HCT116 (cell line): ENCODE data around the gene ADK. TPM values are rescaled to one million over a fixed set of nuclear protein-coding genes. Genes with fewer than 3 reads are reported as not detected.

Experiments used
- ATAC-seq: fragments of 200-7000 bp; cut with Tn5 transposase; 2 replicates; pipeline ENCODE4 v1.9.1; 2020; ENCODE audit warnings: mild to moderate bottlenecking, moderate library complexity
- BruUV-seq: library from RNA; stranded (reverse); fragments of 400-500 nt; replicated peaks from 2 replicates; lab custom pipeline; 2021; lab: Mats Ljungman, UMichigan
- CTCF ChIA-PET: fragments of 300-600 bp; sonication (Branson Sonifier 250); formaldehyde crosslinking; loops from one replicate; lab custom pipeline; 2021; ENCODE audit warnings: antibody characterized with exemption; lab: Charles Lee
- POLR2A ChIA-PET: fragments of 300-600, 350-600 bp; sonication (Branson Sonifier 250); formaldehyde crosslinking; loops from one replicate; lab custom pipeline; 2021; ENCODE audit warnings: antibody characterized with exemption; lab: Charles Lee
- RAD21 ChIA-PET, 2 experiments: fragments of 300-600 bp; sonication (Branson Sonifier 250); formaldehyde crosslinking; loops; one replicate each; lab custom pipeline; 2023; ENCODE audit warnings: low total read pairs in 2 of 2; ENCODE audit not compliant: uncharacterized antibody in 2 of 2, unreplicated experiment in 2 of 2, low non-redundant PET in 1 of 2; lab: Charles Lee
- DNase-seq: peaks from one replicate; pipeline ENCODE4 v3.0.0-alpha.2; 2010; ENCODE audit warnings: low read depth, low spot score
- H2AFZ ChIP-seq: fragments of 200-600 bp; shearing (Covaris generic), sonication (generic); 2 replicates; pipeline ENCODE4 v1.6.1; 2017; ENCODE audit warnings: low read depth, mixed run types, mixed read lengths, antibody characterized with exemption, low read length; ENCODE audit not compliant: poor library complexity, severe bottlenecking
- H3K27ac ChIP-seq: 2 replicates; pipeline ENCODE4 v1.5.1; 2012; ENCODE audit warnings: low read depth, low read length
- H3K27me3 ChIP-seq: fragments of 200-600 bp; sonication (generic); 2 replicates; pipeline ENCODE4 v1.6.1; 2016; ENCODE audit warnings: mixed run types, low read length, mixed read lengths; ENCODE audit not compliant: insufficient read depth
- H3K36me3 ChIP-seq, 2 experiments: fragments of 200-500 bp in 1 of 2; fragments of 200-600 bp in 1 of 2; sonication (Bioruptor generic) in 1 of 2; sonication (generic) in 1 of 2; 2 replicates each; pipeline versions ENCODE4 v1.5.1 to v1.6.1; 2014 to 2016; ENCODE audit warnings: low read length in 2 of 2, inconsistent platforms in 1 of 2, mixed read lengths in 1 of 2, mixed run types in 1 of 2; ENCODE audit not compliant: insufficient read depth in 2 of 2, control insufficient read depth in 1 of 2
- H3K4me1 ChIP-seq, 2 experiments: fragments of 200-600 bp in 1 of 2; sonication (generic) in 1 of 2; 2 replicates each; pipeline versions ENCODE4 v1.5.1 to v1.6.1; 2012 to 2017; ENCODE audit warnings: low read length in 2 of 2, inconsistent platforms in 1 of 2, mild to moderate bottlenecking in 1 of 2, mixed read lengths in 1 of 2, mixed run types in 1 of 2, moderate library complexity in 1 of 2; ENCODE audit not compliant: insufficient read depth in 2 of 2, control insufficient read depth in 1 of 2
- H3K4me2 ChIP-seq: fragments of 200-600 bp; sonication (generic); 2 replicates; pipeline ENCODE4 v1.6.1; 2017; ENCODE audit warnings: mixed run types, low read length, mixed read lengths
- H3K4me3 ChIP-seq, 2 experiments: fragments of 200-600 bp in 1 of 2; sonication (generic) in 1 of 2; replicated peaks in 1 of 2; 2 replicates each; pipeline ENCODE4 v1.5.1; 2011 to 2016; ENCODE audit warnings: low read length in 2 of 2, control low read depth in 1 of 2, low read depth in 1 of 2, mild to moderate bottlenecking in 1 of 2, mixed read lengths in 1 of 2, mixed run types in 1 of 2
- H3K79me2 ChIP-seq: fragments of 200-600 bp; sonication (generic); 2 replicates; pipeline ENCODE4 v1.6.1; 2017; ENCODE audit warnings: mild to moderate bottlenecking, mixed run types, low read length, moderate library complexity, mixed read lengths; ENCODE audit not compliant: insufficient read depth
- H3K9ac ChIP-seq: fragments of 200-600 bp; sonication (generic); 2 replicates; pipeline ENCODE4 v1.6.1; 2016; ENCODE audit warnings: low read length, mixed read lengths
- H3K9me2 ChIP-seq: fragments of 200-600 bp; sonication (generic), shearing (Covaris generic); 2 replicates; pipeline ENCODE4 v1.6.1; 2017; ENCODE audit warnings: mixed run types, mild to moderate bottlenecking, moderate library complexity; ENCODE audit not compliant: insufficient read depth
- H3K9me3 ChIP-seq, 2 experiments: fragments of 200-500 bp in 1 of 2; fragments of 200-600 bp in 1 of 2; sonication (Bioruptor generic) in 1 of 2; sonication (generic) in 1 of 2; 2 replicates each; pipeline ENCODE4 v1.6.1; 2014 to 2017; ENCODE audit warnings: low read length in 2 of 2, mixed read lengths in 2 of 2, inconsistent platforms in 1 of 2, low read depth in 1 of 2, mild to moderate bottlenecking in 1 of 2, mixed run types in 1 of 2, moderate library complexity in 1 of 2; ENCODE audit not compliant: control insufficient read depth in 1 of 2, insufficient read depth in 1 of 2
- H4K20me1 ChIP-seq: fragments of 200-600 bp; sonication (generic), shearing (Covaris generic); 2 replicates; pipeline ENCODE4 v1.6.1; 2017; ENCODE audit warnings: mixed run types, mild to moderate bottlenecking, moderate library complexity; ENCODE audit not compliant: insufficient read depth
- CEBPB ChIP-seq: IDR thresholded peaks from 2 replicates; pipeline ENCODE4 v1.6.1; 2012; ENCODE audit warnings: low read depth
- EGR1 ChIP-seq: IDR thresholded peaks from 2 replicates; pipeline ENCODE4 v1.6.1; 2012; ENCODE audit warnings: low read depth
- EZH2 ChIP-seq: fragments of 200-600 bp; sonication (generic); IDR thresholded peaks from 2 replicates; pipeline ENCODE4 v1.6.1; 2017; ENCODE audit warnings: antibody characterized with exemption, mixed run types
- FOSL1 ChIP-seq: IDR thresholded peaks from 2 replicates; pipeline ENCODE4 v1.6.1; 2012; ENCODE audit warnings: low read depth
- POLR2A ChIP-seq: IDR thresholded peaks from 2 replicates; pipeline ENCODE4 v1.7.0; 2011; ENCODE audit warnings: borderline replicate concordance; ENCODE audit not compliant: insufficient read depth, insufficient read length; ENCODE audit errors: extremely low read depth
- RAD21 ChIP-seq: IDR thresholded peaks from 2 replicates; pipeline ENCODE4 v1.6.1; 2012; ENCODE audit warnings: low read depth, mild to moderate bottlenecking
- SP1 ChIP-seq: IDR thresholded peaks from 2 replicates; pipeline ENCODE4 v1.6.1; 2012; ENCODE audit warnings: low read depth
- TCF7L2 ChIP-seq: IDR thresholded peaks from 2 replicates; pipeline ENCODE4 v1.7.0; 2011; ENCODE audit warnings: borderline replicate concordance, inconsistent platforms; ENCODE audit not compliant: insufficient read depth, insufficient read length; ENCODE audit errors: extremely low read depth
- ZFX ChIP-seq: fragments of 450-650 bp; IDR thresholded peaks from 2 replicates; pipeline ENCODE4 v1.6.1; 2017
- ZNF274 ChIP-seq: fragments of 200-500 bp; sonication (Bioruptor generic); IDR thresholded peaks from 2 replicates; pipeline ENCODE4 v1.6.1; 2014; ENCODE audit warnings: mild to moderate bottlenecking, low read depth, low read length, inconsistent platforms
- intact Hi-C: fragments of 100-400 bp; cut with micrococcal nuclease; formaldehyde crosslinking; loops from 2 replicates; pipeline ENCODE4 v1.10.0; 2022
- total RNA-seq: library from RNA; stranded (reverse); gene quantifications from one replicate; pipeline ENCODE4 v1.2.1, GENCODE V29; 2021; ENCODE audit not compliant: unreplicated experiment
- TF ChIP-seq, protein P1 (sequence below): IDR thresholded peaks from 2 replicates; pipeline ENCODE4 v1.6.1; 2012; ENCODE audit warnings: low read depth
- TF ChIP-seq, protein P2 (sequence below), 3 experiments: fragments of 200-600 bp in 1 of 3; sonication (generic) in 1 of 3; IDR thresholded peaks in 2 of 3; conservative IDR thresholded peaks in 1 of 3; 2 replicates each; pipeline ENCODE4 v1.5.1; 2012 to 2017; ENCODE audit warnings: low read depth in 2 of 3, low read length in 2 of 3, antibody characterized with exemption in 1 of 3, borderline replicate concordance in 1 of 3, control low read depth in 1 of 3, mild to moderate bottlenecking in 1 of 3, mixed read lengths in 1 of 3, mixed run types in 1 of 3, moderate library complexity in 1 of 3; ENCODE audit not compliant: insufficient read depth in 1 of 3
- TF ChIP-seq, protein P3 (sequence below): IDR thresholded peaks from 2 replicates; pipeline ENCODE4 v1.6.1; 2011; ENCODE audit warnings: mild to moderate bottlenecking, low read length, moderate library complexity; ENCODE audit not compliant: insufficient replicate concordance; ENCODE audit errors: extremely low read depth

ADK gene
- total RNA-seq, 1 experiment from 2014 or later, result 55.0 TPM

- Histone ChIP-seq H3K9me2 (no peaks in the 10 kb centered on the region), H3K9ac (no peak overlapping the region), H3K36me3 (no peaks in the 10 kb centered on the region; a peak in 1 of 4 replicates), H3K79me2 (no peaks in the 10 kb centered on the region), H3K4me2 (no peak overlapping the region), H3K27me3 (no peaks in the 10 kb centered on the region), H2AFZ (no peak overlapping the region), H4K20me1 (no peaks in the 10 kb centered on the region), H3K4me3 (no peak overlapping the region), H3K4me1 (no peaks in the 10 kb centered on the region), H3K9me3 (no peaks in the 10 kb centered on the region), H3K27ac (no peak overlapping the region)
- no peak for DNase-seq
- BruUV-seq, result no TSS peak
- RAD21 ChIA-PET, result no interaction called here
- TF ChIP-seq, protein P1, sequence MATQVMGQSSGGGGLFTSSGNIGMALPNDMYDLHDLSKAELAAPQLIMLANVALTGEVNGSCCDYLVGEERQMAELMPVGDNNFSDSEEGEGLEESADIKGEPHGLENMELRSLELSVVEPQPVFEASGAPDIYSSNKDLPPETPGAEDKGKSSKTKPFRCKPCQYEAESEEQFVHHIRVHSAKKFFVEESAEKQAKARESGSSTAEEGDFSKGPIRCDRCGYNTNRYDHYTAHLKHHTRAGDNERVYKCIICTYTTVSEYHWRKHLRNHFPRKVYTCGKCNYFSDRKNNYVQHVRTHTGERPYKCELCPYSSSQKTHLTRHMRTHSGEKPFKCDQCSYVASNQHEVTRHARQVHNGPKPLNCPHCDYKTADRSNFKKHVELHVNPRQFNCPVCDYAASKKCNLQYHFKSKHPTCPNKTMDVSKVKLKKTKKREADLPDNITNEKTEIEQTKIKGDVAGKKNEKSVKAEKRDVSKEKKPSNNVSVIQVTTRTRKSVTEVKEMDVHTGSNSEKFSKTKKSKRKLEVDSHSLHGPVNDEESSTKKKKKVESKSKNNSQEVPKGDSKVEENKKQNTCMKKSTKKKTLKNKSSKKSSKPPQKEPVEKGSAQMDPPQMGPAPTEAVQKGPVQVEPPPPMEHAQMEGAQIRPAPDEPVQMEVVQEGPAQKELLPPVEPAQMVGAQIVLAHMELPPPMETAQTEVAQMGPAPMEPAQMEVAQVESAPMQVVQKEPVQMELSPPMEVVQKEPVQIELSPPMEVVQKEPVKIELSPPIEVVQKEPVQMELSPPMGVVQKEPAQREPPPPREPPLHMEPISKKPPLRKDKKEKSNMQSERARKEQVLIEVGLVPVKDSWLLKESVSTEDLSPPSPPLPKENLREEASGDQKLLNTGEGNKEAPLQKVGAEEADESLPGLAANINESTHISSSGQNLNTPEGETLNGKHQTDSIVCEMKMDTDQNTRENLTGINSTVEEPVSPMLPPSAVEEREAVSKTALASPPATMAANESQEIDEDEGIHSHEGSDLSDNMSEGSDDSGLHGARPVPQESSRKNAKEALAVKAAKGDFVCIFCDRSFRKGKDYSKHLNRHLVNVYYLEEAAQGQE, result no peak
- no peak for ATAC-seq
- intact Hi-C loops, result no loop called here
- POLR2A ChIA-PET, result no interaction called here
- CTCF ChIA-PET, result no interaction called here
Measured at GRCh38 chr10:74394416-74394969, 243.5 kb downstream of the ADK start.

DNA sequence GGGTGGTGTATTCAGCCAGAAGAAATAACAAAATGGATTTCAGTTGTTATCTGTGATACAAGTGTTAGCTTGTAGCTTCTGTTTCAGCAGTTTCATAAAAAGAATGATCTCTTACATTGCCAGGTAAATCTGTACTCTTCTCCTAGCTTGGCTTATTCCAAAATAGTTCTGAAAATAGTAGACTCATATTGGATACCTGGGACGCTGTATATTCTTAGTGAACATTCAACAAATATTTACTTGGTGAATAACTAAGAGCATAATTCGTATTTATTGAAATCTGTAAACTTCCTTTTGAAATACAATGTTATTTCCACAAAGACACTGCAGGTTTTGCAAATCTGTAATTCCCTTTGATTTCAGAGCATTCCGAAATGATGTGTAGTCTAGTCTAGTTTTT, 249.2 kb downstream of the ADK start:
- Histone ChIP-seq H4K20me1 (no peaks in the 10 kb centered on the region), H3K36me3 (no peaks in the 10 kb centered on the region), H3K4me2 (no peak overlapping the region), H2AFZ (no peak overlapping the region), H3K4me3 (no peak overlapping the region), H3K9ac (no peak overlapping the region), H3K9me2 (no peaks in the 10 kb centered on the region), H3K27ac (no peak overlapping the region), H3K9me3 (no peaks in the 10 kb centered on the region), H3K79me2 (no peaks in the 10 kb centered on the region), H3K27me3 (no peaks in the 10 kb centered on the region), H3K4me1 (no peaks in the 10 kb centered on the region)
- DNase-seq (no peak), ATAC-seq (no peak)
- intact Hi-C loops, result no loop called here
- RAD21 ChIA-PET, result no interaction called here
- no TSS peak for BruUV-seq
- CTCF ChIA-PET, result no interaction called here
- POLR2A ChIA-PET, result no interaction called here
- TF ChIP-seq RAD21 (no peak), ZFX (no peak), TCF7L2 (no peak), CEBPB (no peak), EZH2 (no peak), EGR1 (no peak), SP1 (no peak), FOSL1 (no peak), POLR2A (no peak), ZNF274 (no peak)
- TF ChIP-seq, protein P2, sequence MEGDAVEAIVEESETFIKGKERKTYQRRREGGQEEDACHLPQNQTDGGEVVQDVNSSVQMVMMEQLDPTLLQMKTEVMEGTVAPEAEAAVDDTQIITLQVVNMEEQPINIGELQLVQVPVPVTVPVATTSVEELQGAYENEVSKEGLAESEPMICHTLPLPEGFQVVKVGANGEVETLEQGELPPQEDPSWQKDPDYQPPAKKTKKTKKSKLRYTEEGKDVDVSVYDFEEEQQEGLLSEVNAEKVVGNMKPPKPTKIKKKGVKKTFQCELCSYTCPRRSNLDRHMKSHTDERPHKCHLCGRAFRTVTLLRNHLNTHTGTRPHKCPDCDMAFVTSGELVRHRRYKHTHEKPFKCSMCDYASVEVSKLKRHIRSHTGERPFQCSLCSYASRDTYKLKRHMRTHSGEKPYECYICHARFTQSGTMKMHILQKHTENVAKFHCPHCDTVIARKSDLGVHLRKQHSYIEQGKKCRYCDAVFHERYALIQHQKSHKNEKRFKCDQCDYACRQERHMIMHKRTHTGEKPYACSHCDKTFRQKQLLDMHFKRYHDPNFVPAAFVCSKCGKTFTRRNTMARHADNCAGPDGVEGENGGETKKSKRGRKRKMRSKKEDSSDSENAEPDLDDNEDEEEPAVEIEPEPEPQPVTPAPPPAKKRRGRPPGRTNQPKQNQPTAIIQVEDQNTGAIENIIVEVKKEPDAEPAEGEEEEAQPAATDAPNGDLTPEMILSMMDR (IDR thresholded peaks at IDR 0.05 in 2 of 3, conservative IDR thresholded peaks at IDR 0.05 in 1 of 3; ENCODE audit: borderline replicate concordance in 1 of 3, insufficient read depth in 1 of 3, low read depth in 2 of 3, low read length in 2 of 3), result no peak
- TF ChIP-seq, protein P3, sequence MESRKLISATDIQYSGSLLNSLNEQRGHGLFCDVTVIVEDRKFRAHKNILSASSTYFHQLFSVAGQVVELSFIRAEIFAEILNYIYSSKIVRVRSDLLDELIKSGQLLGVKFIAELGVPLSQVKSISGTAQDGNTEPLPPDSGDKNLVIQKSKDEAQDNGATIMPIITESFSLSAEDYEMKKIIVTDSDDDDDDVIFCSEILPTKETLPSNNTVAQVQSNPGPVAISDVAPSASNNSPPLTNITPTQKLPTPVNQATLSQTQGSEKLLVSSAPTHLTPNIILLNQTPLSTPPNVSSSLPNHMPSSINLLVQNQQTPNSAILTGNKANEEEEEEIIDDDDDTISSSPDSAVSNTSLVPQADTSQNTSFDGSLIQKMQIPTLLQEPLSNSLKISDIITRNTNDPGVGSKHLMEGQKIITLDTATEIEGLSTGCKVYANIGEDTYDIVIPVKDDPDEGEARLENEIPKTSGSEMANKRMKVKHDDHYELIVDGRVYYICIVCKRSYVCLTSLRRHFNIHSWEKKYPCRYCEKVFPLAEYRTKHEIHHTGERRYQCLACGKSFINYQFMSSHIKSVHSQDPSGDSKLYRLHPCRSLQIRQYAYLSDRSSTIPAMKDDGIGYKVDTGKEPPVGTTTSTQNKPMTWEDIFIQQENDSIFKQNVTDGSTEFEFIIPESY, result no peak
